H7 (cell line): Measurements from ENCODE around the gene ZBED2. TPM values are rescaled to one million over a fixed set of nuclear protein-coding genes. Genes with fewer than 3 reads are reported as not detected.
"Not testable (repeated sequence)": the region's sequence is repeated elsewhere in the genome, so short reads cannot be mapped to it uniquely, and the experiment has no call there.

Source experiments
- DNase-seq: peaks from one replicate; pipeline ENCODE4 v3.0.0; 2012
- H3K27me3 ChIP-seq: 2 replicates; pipeline ENCODE4 v1.6.0; 2011; ENCODE audit warnings: mild to moderate bottlenecking, low read length; ENCODE audit not compliant: control insufficient read depth, insufficient read depth
- H3K36me3 ChIP-seq: replicated peaks from 2 replicates; pipeline ENCODE4 v1.5.1; 2011; ENCODE audit warnings: low read length; ENCODE audit not compliant: control insufficient read depth, insufficient read depth
- H3K4me3 ChIP-seq: 2 replicates; pipeline ENCODE4 v1.5.1; 2011; ENCODE audit warnings: low read depth, mild to moderate bottlenecking, control low read depth, low read length, moderate library complexity; ENCODE audit not compliant: insufficient read depth
- total RNA-seq: library from RNA; depleted of rRNA; stranded (reverse); fragments of >200 nt; shearing (Covaris generic); gene quantifications from 2 replicates; pipeline ENCODE4 v1.2.3, GENCODE V29; 2014; rRNA removed

ZBED2 gene, protein sequence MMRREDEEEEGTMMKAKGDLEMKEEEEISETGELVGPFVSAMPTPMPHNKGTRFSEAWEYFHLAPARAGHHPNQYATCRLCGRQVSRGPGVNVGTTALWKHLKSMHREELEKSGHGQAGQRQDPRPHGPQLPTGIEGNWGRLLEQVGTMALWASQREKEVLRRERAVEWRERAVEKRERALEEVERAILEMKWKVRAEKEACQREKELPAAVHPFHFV
- not detected in 2 replicates for total RNA-seq

DNA sequence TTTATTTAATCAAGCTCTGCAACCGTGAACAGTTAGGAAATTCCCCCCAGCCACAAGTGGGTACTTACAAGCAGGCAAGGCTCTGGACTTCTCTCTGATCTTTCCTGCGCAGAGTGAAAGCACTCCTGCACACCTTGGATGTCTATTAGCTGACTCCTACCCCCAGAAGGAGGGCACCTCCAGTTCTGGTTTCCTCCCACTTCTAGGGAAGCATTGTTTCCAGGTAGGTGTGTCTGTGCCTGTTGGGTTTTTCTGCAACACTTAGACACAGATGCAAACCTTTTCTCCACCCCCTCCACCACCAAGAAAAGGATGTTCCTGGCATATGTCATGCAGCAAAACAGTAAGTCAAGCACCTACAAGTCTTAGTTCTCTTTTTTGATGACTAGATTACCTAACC, at the start of gene ZBED2:
Gene ZBED2 (minus strand): TSS at position 115 of the 400 bp plus-strand sequence. CDS start 1,145 bp downstream, outside the sequence.
- Histone ChIP-seq H3K36me3 (no peaks in the 10 kb centered on the region), H3K4me3 (no peak within 1 kb of the TSS), H3K27me3 (no peaks in the 10 kb centered on the region)
- DNase-seq, result no peak

DNA sequence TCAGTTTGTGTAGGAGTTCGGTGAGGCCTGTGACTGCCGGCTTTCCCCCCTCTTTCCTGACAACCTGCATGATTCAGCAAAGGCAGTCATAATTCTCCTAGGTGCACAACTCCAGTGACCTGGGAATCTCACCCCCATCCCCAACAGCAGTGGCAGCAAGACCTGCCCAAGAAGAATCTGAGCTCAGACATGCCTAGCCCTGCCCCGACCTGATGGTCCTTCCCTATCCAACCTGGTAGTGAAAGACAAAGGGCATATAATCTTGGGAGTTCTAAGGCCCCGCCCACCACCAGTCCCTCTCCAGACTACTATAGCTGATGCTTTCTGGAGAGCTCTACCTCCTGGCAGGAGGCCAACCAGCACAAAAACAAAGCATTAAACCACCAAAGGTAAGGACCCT, 44.2 kb upstream of the ZBED2 start:
- DNase-seq, result no peak
- no peaks in the 10 kb centered on the region for H3K36me3 ChIP-seq
- no peak overlapping the region for H3K4me3 ChIP-seq
- H3K27me3 ChIP-seq, result no peaks in the 10 kb centered on the region

DNA sequence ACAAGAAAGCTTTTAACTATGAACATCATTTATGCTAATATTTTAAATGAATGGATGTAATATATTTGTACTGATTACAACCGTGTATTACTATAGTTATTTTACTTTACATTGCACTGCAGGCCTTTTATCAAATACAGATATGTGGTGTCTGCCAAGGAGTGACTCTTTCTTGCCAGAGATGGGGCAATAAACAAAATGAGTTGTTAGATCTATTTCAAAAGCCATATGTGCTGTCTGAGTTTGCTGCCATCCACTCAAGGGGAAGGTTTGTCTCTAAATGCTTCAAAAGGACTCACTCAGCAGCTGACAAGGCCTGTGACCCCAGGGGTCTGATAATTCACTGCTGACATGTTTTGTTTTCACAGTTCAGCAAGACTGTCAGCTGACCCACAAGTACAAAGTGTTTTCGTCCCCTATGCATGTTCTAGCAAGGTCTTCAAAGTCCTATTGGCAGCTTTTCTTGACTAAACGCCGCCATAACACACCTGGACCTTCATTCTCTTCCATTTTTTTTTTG, 41.3 kb upstream of the ZBED2 start:
- no peak for DNase-seq
- Histone ChIP-seq H3K27me3 (no peaks in the 10 kb centered on the region), H3K36me3 (no peaks in the 10 kb centered on the region), H3K4me3 (no peak overlapping the region)

DNA sequence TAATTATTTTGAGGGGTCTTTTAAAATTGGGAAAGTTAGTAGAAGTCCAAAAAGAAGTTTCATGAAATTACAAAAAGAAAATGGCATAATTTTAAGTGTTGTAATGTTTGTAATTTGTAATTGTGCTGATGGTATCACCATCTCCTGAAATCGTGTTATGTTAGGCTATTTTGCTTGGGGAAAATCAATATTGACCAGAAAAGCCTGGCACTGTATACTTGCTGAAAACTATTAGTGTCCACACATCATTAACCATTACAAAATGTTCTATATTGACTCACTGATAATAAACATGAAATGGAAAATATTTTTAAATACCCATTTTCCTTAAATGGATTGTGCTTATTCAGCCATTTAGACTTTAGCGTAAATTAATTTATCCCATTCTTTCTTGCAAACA, 40.3 kb upstream of the ZBED2 start:
- no peak for DNase-seq
- Histone ChIP-seq H3K4me3 (no peak overlapping the region), H3K27me3 (no peaks in the 10 kb centered on the region), H3K36me3 (no peaks in the 10 kb centered on the region)

DNA sequence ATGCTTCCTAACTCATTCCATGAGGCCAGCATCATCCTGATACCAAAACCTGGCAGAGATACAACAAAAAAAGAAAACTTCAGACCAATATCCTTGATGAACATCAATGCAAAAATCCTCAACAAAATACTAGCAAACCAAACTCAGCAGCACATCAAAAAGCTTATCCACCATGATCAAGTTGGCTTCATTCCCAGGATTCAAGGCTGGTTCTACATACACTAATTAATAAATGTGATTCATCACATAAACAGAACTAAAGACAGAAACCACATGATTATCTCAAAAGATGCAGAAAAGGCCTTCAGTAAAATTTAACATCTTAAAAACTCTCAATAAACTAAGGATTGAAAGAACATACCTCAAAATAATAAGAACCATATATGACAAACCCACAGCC, 35.5 kb upstream of the ZBED2 start:
- H3K4me3 ChIP-seq, H3K36me3 ChIP-seq, DNase-seq, H3K27me3 ChIP-seq: not testable (repeated sequence)

DNA sequence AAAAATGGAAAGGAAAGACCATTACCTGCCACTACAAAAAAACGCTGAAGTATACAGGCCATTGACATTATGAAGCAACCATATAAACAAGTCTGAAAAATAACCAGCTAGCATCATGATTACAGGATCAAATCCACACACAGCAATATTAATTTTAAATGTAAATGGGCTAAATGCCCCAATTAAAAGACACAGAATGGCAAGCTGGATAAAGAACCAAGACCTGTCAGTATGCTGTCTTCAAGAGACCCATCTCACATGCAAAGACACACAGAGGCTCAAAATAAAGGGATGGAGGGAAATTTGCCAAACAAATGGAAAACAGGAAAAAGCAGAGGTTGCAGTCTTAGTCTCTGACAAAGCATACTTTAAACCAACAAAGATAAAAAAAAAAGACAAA, 33.9 kb upstream of the ZBED2 start:
- not testable (repeated sequence) for H3K36me3 ChIP-seq, H3K27me3 ChIP-seq, DNase-seq, H3K4me3 ChIP-seq

DNA sequence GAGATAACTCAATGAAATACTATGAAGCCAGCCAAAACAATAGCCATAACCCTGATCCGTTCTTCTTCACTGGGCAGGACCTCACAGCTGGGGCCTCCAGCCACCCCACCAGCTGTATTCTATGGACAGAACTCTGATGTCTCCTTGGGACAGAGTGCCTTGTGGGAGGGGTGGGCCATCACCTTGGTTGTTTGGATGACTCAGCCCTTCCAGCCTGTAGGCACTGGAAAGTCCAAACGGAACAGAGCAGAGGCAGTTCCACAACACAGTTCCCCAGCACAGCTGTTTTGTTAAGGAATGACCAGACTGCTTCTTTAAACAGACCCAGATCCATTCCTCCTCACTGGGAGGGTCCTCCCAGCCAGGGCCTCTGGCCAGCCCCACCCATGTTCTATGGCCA, 31.9 kb upstream of the ZBED2 start:
- no peaks in the 10 kb centered on the region for H3K36me3 ChIP-seq
- no peaks in the 10 kb centered on the region for H3K27me3 ChIP-seq
- no peak for DNase-seq
- no peak overlapping the region for H3K4me3 ChIP-seq

DNA sequence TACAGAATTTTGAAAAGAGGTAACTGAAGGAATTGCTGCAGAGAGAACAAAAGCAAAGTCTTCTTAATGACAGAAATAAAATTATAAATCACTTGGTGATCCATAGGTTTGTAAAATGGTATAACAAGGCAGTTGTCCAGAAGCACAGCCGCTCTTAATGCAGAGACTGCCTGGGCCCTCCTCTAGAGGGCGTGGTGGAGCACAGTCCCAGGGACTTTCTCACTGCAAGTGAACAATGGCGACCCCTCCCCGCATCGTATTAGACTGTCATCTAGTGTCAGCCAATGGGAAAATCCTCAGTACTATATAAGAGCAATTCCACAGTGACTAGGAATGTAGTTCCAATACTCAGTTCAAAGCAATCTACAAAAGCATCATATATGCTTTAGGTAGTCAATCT, 26.4 kb upstream of the ZBED2 start:
- H3K4me3 ChIP-seq, result no peak overlapping the region
- no peaks in the 10 kb centered on the region for H3K27me3 ChIP-seq
- no peaks in the 10 kb centered on the region for H3K36me3 ChIP-seq
- DNase-seq, result peak; percentile 76

DNA sequence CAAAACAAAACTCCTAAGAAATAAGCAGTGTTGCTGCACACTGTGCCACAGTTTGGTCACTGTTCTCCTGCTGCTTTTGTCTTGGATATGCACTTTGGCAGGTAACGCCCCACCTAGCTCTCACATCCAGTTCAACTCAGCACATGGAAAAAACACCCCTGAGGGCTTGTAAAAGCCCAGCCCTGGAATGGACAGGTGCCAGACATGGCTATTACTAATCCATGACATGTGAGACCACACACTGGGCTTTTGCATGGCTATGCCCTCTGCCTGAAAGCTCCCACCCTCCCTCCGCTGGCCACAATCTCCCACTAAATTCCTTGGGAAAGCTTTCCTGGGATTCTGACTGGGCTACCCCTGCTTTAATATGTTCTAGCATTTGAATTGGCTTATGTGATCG, 24.7 kb upstream of the ZBED2 start:
- no peak for DNase-seq
- Histone ChIP-seq H3K4me3 (no peak overlapping the region), H3K27me3 (no peaks in the 10 kb centered on the region), H3K36me3 (no peaks in the 10 kb centered on the region)

DNA sequence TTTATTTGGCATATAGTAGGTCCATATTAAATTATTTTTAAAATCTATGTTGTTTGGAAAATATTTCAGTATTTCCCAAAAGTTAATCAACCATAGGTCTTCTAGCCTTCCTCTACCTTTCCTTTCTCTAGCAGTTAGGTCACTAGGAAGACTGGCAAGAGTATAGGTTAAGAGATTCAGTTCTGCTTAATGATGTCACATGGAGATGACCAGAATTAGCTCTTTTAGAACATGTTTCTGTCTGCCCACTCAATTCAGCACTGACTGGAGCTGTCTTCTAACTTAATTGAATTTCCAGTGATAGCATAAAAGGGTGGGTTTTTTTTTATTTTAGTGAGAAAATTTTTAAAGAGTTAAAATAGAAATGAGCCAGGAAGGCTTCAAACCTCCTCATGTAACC, 23.8 kb upstream of the ZBED2 start:
- DNase-seq, result no peak
- no peak overlapping the region for H3K4me3 ChIP-seq
- no peaks in the 10 kb centered on the region for H3K36me3 ChIP-seq
- H3K27me3 ChIP-seq, result no peaks in the 10 kb centered on the region

DNA sequence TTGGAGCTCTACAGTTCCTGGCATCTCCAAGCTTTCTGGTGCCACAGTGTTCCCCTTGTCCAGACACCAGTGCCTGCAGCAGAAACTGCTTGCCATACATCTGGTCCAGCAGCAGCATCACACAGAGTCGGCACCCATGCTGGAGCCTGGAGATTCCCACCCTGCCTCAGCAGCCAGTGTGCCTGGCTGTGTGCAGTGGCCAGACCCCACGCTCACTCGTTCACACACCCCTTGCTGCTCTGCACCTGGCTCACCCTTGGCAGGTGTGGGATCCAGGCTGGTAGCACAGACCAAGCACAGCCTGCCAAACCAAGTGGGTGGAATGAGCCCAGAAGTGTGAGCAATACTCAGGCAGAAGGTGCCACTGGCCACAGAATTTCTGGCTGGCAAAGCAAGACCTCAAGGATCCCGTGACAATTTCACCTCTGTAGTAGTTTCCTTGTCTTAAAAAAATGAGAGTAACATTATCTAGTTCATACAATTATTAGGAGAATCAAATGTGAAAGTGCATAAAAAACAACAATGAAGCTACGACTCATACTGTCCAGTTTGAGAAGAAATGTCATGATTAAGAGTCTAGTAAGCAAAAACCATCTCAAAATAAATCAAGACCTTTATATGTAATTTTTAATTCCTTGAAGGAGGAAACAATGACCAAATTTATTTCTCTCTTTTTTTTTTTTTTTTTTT, 22.9 kb upstream of the ZBED2 start:
- Histone ChIP-seq H3K36me3 (no peaks in the 10 kb centered on the region), H3K27me3 (no peaks in the 10 kb centered on the region), H3K4me3 (no peak overlapping the region)
- DNase-seq, result no peak

DNA sequence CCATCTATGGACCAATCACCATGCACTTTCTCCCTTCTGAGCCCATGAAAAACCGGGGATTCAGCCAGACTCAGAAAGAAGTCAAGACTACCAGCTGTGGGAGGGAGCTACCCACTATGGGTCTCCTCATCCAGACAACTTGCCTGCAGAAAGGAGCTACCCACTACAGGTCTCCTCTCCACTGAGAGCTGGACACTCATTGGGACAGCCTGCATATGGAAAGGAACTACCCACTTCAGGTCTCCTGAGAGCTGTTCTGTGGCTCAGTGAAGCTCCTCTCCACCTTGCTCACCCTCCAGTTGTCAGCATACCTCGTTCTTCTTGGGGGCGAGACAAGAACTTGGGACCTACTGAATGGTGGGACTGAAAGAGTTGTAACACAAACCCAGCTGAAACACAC, 22.3 kb upstream of the ZBED2 start:
- no peak overlapping the region for H3K4me3 ChIP-seq

DNA sequence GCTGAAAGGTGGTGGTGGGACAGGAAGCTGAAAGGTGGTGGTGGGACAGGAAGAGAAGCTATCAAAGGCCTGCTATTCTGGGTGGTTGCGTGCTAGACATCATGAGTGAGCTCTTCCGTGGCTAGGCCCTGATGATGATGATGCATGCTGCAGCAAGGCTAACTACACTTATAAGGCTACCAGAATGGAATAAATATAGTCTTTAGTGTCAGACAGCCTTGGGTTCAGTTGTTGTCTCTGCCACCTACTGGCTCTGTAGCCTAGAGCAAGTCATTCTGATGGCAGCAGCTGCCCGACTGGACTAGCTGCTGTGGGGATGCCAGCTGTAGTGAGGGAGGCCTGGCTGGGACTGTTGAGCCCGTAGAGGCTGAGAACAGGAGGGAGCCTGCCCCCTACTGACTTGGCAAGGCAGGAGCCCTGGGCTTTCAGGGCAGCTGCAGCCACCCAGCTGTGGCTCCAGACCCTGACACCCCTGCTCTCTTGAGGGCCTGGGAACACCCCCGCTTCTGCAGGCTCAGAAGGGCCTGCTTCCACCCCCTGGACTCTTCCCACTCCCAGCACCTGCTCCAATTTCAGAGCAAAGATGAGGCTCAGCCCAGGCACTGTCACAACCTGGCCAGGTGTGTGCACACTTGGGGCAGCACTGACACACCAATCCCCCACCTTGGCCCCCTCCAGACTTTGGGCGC, 21.4 kb upstream of the ZBED2 start:
- Histone ChIP-seq H3K4me3 (no peak overlapping the region), H3K36me3 (no peaks in the 10 kb centered on the region), H3K27me3 (no peaks in the 10 kb centered on the region)
- DNase-seq, result no peak

More for the DNA sequence above, 22.3 kb upstream of the ZBED2 start:
- Histone ChIP-seq H3K36me3 (no peaks in the 10 kb centered on the region), H3K27me3 (no peaks in the 10 kb centered on the region)
- DNase-seq, result no peak

DNA sequence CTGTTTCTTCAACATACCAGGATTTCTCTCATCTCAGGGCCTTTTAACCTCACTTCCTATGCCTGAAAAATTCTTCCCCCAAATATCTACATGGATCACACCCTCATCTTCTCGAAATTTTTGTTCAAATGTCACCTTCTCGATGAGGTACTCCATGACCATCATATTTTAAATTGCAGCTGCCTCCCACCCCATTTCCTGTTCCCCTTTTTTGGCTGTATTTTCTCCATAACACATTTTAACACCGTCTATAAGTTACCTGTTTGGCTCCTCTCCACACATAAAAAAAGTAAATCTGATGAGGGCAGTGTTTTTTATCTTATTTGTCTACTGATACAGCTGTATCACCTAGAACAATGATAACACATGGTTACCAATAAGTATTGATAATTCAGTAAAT, 20.7 kb upstream of the ZBED2 start:
- Histone ChIP-seq H3K36me3 (no peaks in the 10 kb centered on the region), H3K27me3 (no peaks in the 10 kb centered on the region), H3K4me3 (no peak overlapping the region)
- no peak for DNase-seq

DNA sequence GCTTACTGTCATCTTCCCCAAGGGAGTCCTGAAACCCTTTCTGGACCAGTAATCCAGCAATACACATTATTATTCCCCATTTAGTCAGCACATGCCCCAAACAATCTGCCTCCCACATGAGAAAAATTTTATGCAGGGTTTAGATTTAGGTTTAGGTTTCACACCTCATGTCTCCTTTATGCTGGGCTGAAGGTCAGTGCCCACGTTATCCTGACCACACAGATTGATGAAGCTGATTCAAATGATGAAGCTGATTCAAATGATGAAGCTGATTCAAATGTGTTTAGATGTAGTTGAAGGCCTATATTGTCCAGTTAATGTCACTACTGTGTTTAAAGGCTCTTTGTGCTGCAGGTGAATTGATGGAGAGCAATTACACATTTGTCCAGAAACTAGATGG, 18.1 kb upstream of the ZBED2 start:
- Histone ChIP-seq H3K36me3 (no peaks in the 10 kb centered on the region), H3K4me3 (no peak overlapping the region), H3K27me3 (no peaks in the 10 kb centered on the region)
- DNase-seq, result no peak
